HG03280 (cell line): ENCODE results near the gene MEGF6.

Experiments
- ATAC-seq: cut with Tn5 transposase; IDR thresholded peaks from one replicate; pipeline ENCODE4 v1.9.1; 2021; ENCODE audit warnings: mild to moderate bottlenecking, moderate library complexity; ENCODE audit not compliant: unreplicated experiment

The MEGF6 gene

DNA sequence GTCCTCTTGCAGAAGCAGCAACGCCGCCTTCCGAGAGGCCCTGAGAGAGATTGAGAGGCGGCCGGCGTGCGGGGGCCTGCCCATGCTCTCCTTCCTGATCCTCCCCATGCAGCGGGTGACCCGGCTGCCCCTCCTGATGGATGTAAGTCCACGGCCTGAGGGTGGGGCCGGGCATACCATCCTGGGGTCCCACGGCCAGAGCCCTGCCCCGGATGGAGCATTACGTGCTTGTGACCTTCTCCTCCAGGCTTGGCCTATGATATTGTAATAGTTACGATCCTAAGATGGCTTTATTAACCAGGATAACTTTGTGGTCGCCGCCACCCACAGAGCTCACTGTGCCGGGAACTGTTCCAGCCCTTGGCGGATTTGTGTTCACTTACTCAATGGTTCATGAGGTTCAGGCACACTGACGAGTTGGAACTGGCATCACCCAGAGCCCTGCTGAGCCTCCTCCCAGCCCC, 137.9 kb downstream of the MEGF6 start:
- no peak for ATAC-seq

DNA sequence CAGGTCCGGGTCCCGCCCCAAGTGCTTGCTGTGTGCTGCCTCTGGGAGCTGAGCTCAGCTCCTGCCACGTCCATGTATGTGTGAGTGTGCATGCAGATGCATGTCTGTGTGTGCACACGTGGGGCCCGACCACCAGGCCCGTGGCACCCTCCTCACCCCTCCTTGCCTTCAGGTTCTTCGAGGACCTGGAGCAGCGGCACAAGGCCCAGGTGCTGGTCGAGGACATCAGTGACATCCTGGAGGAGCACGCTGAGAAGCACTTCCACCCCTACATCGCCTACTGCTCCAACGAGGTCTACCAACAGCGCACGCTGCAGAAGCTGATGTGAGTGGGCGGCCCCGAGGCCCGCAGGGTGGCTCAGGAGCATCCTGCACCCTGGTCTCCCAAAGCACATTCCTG, 138.4 kb downstream of the MEGF6 start:
- no peak for ATAC-seq

DNA sequence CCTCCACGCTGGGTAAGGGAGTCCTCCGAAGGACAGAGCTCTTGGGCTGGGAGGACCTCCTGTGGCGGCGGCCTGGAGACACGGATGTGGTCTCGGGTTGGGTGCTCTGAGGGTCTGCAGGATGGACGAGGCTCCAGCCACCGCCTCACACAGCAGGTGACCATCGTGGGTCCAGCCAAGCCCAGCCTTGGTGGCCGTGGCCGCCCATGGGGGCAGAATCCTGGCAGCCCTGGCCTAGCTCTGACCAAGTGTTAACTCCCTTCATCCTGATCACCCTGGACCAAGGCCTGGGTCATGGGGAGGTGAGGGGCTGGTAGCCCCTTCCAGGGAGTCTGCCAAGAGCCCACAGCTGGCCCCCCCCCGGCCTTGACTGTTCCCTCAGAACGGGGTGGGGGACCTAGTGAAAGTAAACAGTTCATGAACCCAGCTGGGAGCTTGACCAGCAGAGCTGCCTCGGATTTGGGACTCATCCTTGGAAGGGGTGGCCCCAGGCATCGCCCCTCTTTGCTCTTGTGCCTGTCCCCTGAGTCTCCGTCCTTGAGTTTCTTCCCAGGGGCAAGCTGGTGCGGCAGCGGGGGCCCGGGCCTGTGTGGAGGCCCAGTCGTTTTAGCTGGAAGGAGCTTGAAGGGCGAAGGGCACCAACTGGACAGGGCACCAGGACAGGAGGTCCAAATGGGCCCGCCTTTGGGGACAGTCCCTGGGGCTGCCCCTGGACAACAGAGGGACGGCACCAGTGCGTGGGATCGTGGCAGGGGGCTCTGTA, 139.0 kb downstream of the MEGF6 start:
- no peak for ATAC-seq

DNA sequence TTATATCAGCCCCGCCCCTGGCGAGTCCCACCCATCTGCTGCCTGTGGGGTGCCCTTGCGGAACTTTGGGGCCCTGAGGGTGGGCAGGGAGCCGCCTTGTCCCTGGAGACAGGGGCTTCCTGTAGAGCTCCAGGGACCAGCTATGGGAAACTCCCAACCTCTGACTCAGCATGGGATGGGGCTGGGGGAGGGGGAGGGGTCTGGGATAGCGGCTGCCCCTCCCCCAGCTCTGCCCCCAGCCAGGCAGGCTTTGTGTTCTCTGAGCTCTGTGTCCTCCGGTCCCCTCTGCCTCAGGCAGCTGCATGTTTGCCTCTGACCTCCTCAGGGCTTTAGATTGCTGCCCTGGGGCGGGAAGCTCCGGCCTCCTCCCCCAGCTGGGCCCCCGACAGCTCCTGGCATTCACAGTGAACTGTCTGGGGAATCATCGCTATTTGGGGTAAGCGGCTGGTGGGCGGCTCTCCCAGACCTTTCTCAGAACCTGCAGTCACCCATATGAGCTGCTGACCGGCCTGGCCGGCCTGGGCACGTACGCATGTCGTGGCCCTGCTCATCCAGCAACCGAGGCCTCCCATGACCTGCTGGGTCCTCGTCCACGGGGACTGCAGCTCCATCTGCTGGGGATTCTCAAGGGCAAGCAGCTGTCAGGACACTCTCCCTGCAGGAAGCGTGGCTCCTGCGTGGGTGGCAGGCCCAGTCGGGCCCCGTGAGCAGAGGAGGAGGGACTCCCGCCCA, 139.8 kb downstream of the MEGF6 start:
- ATAC-seq = no peak

DNA sequence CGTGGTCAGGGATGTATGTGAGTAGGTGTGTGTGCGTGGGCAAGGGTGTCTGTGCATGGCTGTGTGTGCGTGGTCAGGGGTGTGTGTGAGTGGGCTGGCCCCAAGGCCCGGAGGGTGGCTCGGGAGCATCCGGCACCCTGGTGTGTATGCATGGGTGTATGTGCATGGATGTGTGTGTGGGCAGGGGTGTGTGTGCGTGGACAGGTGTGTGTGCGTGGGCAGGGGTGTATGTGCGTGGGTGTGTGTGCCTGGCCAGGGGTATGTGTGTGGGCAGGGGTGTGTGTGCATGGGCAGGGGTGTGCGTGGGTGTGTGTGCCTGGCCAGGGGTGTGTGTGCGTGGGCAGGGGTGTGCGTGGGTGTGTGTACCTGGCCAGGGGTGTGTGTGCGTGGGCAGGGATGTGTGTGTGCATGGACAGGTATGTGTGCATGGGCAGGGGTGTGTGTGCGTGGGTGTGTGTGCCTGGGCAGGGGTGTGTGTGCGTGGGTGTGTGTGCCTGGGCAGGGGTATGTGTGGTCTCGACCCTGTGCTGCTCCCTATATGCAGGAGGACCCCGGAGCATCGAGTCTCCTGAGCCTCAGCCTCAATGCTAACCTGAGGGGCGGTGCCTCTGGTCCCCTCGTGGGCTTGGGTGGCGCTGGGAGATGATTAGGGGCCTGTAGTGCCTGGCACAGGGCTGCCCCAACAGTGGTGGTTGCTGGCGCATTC, 140.5 kb downstream of the MEGF6 start:
- no peak for ATAC-seq

DNA sequence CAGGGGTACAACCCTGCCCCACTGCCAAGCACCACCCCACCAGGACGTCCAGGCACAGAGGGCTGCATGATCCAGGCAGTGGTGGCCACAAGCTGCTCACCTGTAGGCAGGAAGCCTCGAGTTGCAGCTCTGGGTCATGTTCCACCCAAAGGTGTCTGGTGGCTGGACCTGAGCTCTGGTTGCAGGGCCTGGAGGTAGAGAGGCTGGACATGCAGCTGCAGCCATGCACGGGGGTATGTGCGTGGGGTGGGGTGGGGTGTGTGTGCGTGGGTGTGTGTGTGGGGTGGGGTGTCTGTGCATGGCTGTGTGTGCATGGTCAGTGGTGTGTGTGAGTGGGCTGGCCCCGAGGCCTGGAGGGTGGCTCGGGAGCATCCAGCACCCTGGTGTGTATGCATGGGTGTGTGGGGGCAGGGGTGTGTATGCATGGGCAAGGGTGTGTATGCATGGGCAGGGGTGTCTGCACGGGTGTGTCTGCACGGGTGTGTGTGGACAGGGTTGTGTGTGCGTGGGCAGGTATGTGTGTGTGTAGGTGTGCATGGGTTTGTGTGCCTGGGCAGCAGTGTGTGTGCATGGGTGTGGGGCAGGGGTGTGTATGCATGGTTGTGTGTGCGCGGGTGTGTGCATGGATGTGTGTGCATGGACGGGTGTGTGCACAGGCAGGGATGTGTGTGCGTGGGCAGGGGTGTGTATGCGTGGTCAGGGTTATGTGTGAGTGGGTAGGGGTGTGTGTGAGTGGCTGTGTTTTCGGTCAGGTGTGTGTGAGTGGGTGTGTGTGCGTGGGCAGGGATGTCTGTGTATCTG, 141.3 kb downstream of the MEGF6 start:
- no peak for ATAC-seq

DNA sequence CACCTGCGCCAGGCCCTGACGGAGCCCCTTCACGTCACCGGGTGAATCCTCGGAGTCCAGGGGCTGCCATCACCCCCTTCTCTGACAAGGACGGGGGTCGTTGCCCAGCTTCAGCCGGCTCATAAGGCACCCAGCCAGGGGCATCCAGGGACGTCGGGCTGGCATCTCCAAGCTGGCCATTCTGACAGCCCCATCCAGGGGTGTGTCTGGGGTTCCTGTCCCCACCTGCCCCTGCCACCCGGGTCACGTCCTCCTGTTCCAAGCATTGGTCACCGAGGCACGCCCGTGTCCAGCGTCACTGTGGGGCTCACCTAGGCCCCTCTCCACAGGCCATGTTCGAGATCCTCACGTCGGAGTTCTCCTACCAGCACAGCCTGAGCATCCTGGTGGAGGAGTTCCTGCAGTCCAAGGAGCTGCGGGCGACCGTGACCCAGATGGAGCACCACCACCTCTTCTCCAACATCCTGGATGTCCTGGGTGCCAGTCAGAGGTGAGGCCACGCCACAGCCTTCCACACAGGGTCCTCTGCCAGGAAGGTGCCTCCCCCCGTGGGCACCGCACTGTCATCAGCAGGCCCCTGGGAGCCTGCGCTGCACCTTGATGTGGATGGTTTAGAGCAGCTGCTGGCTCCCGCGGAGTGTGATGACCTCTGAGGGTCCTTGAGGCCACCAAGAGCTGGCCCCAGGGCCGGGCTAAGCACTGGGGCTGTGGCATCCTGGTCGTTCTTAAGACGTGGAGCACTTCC, 142.0 kb downstream of the MEGF6 start:
- ATAC-seq = no peak

DNA sequence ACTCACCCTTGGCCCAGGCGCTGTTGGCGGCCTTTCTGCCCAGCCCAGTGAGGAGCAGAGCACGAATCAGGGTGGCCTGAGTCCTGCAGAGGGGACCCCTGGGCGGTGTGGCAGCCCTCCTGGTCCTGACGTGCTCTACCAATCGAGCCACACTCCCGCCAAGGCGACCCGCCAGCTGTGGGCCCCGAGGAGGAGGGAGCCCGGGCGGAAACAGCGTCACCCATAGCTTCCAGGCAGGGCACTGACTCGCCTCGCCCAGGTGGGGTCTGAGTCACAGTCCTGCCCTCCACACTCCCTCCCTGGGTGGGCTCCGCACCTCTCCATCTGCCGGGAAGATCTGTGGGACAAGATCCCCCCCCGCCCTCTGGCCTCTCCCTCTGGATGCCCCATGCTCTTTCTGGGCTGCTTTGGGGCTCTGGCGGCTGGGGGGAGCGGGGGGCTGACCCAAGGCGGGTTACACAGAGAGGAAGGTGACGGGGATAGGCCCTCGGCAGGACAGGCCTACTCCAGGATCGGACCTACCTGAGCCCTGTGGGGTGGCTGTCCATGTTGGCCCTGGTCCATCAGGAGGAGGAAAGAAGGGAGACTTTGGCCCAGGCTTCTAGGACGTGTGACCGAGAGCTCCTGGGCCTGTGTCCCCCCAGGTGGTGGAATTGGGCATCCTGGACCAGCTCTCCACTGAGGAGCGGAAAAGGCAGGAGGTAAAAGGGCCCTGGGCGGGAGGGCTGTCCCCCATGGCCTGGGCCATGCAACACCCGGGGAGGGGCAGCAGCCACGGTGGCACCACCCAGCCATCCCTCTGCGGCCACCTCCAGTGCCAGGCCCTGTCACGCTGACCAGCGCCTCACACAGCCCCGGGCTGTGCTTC, 142.8 kb downstream of the MEGF6 start:
- no peak for ATAC-seq

DNA sequence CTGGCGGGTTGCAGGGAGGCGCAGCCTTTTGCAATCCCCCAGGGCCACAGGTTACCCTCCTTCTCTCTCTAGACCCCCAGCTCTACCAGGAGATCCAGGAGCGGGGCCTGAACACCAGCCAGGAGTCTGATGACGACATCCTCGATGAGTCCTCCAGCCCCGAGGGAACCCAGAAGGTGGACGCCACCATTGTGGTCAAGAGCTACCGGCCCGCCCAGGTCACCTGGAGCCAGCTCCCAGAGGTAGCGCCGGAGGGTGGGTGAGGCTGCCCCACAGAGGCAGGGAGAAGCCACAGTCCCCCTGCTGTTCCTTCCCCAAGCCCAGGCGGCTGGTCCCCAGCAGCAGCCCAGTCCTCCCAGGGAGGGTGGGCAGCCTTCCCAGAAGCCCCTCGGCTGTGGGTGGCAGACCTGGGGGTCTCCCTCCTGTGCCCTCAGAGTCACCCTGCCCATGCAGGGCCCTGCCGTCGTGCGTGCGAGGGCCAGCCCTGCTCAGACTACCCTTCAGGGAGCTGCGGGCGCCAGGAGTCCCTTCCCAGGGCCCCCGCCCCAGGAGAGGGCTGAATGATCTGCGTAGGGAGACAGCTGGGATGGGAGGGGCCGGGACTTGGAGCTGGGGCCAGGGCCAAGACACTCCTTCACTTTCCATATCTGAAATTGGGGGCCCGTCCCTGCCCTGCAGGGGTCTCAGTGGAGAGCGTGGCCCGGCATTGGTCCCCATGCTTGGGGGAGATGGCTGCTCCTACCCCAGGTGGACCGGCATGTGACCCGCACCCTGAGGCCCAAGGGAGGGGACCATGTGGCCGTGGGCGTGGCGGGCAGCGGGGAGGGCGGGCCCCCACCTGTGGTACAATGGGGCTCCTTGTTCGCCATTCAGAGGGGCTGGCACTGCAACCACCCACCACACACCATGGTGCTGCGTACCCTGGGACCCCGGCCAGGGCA, 143.9 kb downstream of the MEGF6 start:
- ATAC-seq = no peak

DNA sequence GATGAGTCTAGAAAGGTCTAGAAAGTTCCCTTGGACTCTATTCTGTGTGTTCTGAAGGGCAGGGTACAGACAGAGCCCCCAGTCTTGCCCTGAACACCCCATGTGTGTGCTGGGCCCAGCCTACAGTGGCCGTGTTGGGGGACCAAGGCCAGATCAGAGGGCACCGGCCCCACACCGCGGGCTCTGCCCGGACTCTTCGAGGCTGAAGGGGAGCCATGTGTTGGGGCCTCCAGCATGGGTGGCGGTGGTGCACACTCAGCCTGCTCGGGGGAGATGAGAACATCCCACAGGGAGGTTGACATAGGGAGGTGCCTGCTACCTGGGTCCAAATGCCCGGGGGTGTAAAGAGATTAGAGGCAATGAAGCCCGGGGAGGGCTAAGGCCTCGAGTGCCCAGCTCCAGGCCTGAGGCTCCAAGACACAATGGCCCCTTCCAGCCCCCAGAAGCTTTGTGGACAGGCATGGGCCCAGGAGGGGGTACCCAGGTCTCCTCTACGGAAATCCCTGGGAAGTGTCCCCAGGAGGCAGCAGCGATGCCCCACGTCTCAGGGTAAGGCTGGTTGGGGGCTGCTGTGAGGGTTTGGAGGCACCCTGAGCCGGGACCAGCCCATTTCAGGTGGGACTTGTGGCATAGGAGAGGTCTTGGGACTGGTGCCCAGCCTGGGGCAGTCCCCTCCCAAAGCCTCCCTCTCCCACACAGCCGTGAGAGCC, 144.8 kb downstream of the MEGF6 start:
- no peak for ATAC-seq

DNA sequence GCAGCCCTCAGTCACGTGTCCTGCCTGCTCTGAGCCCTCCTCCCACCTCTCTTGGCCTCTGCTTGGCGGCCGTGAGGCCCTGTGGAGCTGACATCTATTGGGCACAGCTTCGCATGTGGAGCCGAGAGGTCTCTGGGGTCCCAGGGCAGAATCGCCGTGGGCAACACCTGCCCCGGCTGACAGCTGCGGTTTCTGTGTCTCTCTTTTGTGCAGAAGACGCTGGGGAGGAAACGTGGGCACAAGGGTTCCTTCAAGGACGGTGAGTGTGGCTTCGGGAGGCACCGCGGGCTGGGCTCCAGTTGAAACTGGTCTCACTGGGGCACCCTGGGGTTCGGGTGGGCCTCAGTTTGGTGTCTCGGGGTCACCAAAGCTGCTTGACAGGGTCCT, 145.4 kb downstream of the MEGF6 start:
- ATAC-seq = no peak

DNA sequence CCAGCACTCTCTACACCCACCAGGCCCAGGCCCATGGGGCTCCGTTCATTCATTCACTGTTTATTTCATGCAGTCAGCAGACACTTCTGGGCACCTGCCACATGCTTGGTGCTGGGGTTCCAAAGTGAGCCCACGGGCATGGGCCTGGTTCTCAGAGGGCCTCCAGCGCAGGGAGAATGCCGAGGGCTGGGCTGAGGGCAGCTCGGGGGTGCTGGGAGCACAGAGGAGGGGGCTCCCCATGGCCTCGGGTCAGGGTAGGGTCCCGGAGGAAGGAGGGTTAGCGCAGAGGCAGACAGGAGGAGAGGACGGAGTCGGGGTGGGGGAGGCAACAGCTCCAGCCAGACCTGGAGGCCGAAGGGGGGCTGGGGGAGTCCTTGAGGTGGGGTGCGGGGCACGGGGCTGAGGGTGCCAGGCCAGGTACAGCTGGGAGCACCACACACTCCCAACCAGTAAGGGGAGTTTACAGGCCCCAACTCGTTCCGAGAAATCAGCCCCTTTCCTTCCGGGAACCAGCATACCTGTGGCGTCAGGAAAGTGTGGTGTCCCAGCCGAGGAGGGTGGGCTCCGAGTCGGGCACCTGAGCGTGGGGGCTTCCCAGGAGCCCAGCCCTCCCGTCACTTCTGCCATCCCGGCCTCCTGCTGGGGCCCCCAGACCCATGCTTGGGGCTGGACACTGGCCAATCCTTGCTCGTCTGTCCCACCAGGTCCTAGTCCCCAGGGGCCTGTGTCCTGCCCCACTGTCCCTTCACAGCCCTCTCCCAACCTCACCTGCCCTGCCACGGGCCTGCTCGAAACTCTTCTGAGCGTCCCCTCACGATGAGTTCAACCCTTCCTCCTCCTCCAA, 146.0 kb downstream of the MEGF6 start:
- no peak for ATAC-seq

DNA sequence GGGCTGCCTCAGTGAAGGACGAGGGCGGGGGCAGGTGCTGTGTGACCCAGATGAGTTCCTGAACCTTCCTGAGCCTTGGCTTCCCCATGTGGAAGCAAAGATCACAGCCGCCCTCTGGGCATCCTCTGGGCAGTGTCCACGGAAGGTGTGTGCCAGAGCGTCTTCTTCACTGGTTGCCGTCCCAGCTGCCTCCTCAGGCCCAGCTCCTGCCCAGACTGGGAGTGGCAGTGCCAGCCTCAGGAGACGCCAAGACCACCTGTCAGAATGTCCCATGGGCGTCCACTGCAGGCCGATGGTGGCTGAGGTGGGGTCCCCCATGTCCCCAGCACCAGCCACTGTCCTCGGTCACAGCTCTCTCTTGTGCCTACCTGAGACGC, 146.7 kb downstream of the MEGF6 start:
- ATAC-seq = no peak

DNA sequence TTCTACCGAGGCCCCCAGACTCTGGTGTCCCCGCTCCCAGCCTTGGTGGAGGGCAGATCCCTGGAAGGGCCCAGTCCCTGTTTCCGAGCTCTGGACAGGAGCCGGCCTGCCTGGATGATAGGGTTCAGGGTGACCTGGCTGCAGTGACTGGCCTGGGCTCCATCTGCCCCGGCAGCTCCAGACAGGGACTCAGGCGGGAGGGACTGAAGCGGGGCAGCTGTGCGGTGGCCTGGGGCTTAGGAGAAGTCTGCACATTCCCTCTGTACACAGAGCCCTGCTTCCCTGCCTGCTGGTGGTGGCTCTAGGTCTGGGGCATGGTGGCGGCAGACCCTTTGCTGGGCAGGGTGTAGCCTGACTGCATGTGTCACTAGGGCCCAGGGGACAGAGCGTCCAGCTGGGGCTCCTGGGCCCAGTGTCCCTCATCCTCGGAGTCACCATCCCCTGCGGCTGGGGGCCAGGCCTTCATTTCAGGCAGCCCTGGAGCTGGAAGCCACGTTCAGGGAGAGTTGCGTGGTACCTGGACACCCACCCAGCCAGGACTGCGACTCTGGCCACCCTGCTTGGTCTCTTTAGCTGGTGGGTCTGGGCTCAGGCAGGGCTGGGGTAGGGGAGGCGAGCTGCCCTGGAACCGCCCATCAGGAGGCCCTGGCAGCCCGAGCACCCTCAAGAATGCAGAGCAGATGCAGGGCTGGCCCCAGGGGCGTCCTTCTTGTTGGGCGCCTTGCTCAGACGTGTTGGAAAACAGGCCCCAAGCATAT, 147.2 kb downstream of the MEGF6 start:
- ATAC-seq = no peak

DNA sequence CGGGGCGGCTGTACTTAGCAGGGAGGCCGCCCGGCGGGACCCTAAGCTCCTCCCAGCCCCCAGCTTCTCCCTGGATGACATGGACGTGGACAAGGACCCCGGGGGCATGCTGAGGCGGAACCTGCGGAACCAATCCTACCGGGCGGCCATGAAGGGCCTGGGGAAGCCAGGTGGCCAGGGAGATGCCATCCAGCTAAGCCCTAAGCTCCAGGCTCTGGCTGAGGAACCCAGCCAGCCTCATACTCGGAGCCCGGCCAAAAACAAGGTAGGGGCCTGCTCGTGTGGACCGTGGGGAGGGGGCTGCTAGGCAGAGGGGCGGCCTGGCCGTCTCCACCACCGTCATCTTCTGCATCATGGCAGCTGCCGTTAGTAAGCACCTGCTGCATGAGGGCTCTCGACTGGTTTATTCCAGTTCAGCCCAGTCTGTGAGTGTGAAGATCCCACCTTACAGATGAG, 147.9 kb downstream of the MEGF6 start:
- no peak for ATAC-seq

DNA sequence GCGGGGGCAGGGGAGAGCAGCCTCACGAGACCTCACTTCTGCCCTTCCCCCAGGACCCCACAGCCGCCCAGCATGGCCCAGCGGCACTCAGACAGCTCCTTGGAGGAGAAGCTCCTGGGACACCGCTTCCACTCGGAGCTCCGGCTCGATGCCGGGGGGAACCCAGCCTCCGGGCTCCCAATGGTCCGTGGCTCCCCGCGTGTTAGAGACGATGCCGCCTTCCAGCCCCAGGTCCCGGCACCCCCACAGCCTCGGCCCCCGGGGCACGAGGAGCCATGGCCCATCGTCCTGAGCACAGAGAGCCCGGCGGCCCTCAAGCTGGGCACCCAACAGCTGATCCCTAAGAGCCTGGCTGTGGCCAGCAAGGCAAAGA, 148.3 kb downstream of the MEGF6 start:
- no peak for ATAC-seq
